Keratinocyte (primary cell): ENCODE results near the gene C19orf12.

Experiments
- CTCF ChIP-seq, 3 experiments: IDR thresholded peaks in 1 of 3; conservative IDR thresholded peaks in 1 of 3; optimal IDR thresholded peaks in 1 of 3; 2 replicates in 2 of 3; 3 replicates in 1 of 3; pipeline versions ENCODE3 to v1.5.1; 2011; ENCODE audit warnings: low read length in 3 of 3, mild to moderate bottlenecking in 3 of 3, moderate library complexity in 2 of 3, control low read depth in 1 of 3, inconsistent platforms in 1 of 3; ENCODE audit not compliant: insufficient read depth in 2 of 3; ENCODE audit errors: extremely low read depth in 1 of 3
- EZH2 ChIP-seq: IDR thresholded peaks from one replicate; pipeline ENCODE4 v1.6.1; 2012; ENCODE audit warnings: inconsistent platforms, mild to moderate bottlenecking, low read length, moderate library complexity

- TF ChIP-seq CTCF (optimal IDR thresholded peaks at IDR 0.05 in 1 of 3, IDR thresholded peaks at IDR 0.05 in 1 of 3, conservative IDR thresholded peaks at IDR 0.05 in 1 of 3; ENCODE audit: extremely low read depth in 1 of 3, insufficient read depth in 2 of 3, low read length in 3 of 3) (no peak), EZH2 (no peak)
Observed at GRCh38 chr19:29699861-29700260, 15.2 kb downstream of the C19orf12 start.
